ACC112 (cell line): ENCODE results near the gene SH3BP4.

Source experiments
- H2AFZ ChIP-seq: fragments of 200-600 bp; sonication (generic); one replicate; pipeline ENCODE4 v1.6.0; 2017; ENCODE audit warnings: antibody characterized with exemption, low read length; ENCODE audit not compliant: unreplicated experiment
- H3K27ac ChIP-seq: fragments of 200-600 bp; sonication (generic); 2 replicates; pipeline ENCODE4 v1.5.1; 2014; ENCODE audit warnings: low read depth, mild to moderate bottlenecking, antibody characterized with exemption, low read length, moderate library complexity
- H3K27me3 ChIP-seq: fragments of 200-600 bp; sonication (generic); 2 replicates; pipeline ENCODE4 v1.6.1; 2014; ENCODE audit warnings: mild to moderate bottlenecking, antibody characterized with exemption, low read length, moderate library complexity, mixed read lengths; ENCODE audit not compliant: insufficient read depth
- H3K36me3 ChIP-seq: fragments of 200-600 bp; sonication (generic); 2 replicates; pipeline ENCODE4 v1.6.1; 2016; ENCODE audit warnings: mild to moderate bottlenecking, antibody characterized with exemption, low read length, moderate library complexity, mixed read lengths; ENCODE audit not compliant: insufficient read depth
- H3K4me1 ChIP-seq: fragments of 200-600 bp; sonication (generic); one replicate; pipeline ENCODE4 v1.6.1; 2016; ENCODE audit warnings: low read length, mixed read lengths; ENCODE audit not compliant: insufficient read depth, unreplicated experiment, control insufficient read depth
- H3K4me3 ChIP-seq: fragments of 200-600 bp; sonication (generic); 2 replicates; pipeline ENCODE4 v1.5.1; 2014; ENCODE audit warnings: mild to moderate bottlenecking, low read depth, low read length
- H3K79me2 ChIP-seq: fragments of 200-600 bp; sonication (generic); one replicate; pipeline ENCODE4 v1.6.0; 2016; ENCODE audit warnings: low read length; ENCODE audit not compliant: control insufficient read depth, unreplicated experiment, insufficient read depth

SH3BP4 gene

DNA sequence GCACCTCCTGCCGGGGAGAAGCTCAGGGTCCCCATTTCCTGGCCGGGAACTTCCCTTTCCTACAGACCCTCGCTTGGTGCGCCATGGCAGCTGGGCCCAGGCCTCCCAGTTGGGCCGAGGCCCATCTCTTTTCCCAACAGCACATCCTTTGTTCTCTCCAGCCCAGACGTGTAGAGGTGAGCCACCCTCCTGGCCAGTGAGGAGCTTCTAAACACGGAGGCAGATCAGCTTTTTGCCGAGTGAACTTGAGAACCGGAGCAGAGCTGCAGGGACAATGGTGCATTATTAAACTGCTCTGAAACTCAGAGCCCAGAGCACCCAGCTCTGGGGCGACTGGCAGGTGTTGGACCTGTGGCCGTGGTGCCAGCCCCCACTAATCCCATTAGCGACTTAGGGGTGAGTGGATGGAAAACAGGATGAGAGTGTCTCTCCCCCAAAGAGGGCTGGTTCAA, 25.4 kb downstream of the SH3BP4 start:
- H3K4me3 ChIP-seq: no peak overlapping the region
- H3K36me3 ChIP-seq: peaks cover 13% of the 10 kb centered on the region; the same call in 1 of the 2 replicates
- H3K27ac ChIP-seq: no peak overlapping the region
- H3K79me2 ChIP-seq: peaks cover 77% of the 10 kb centered on the region
- H3K4me1 ChIP-seq: peaks cover 45% of the 10 kb centered on the region
- no peak overlapping the region for H2AFZ ChIP-seq
- no peaks in the 10 kb centered on the region for H3K27me3 ChIP-seq

DNA sequence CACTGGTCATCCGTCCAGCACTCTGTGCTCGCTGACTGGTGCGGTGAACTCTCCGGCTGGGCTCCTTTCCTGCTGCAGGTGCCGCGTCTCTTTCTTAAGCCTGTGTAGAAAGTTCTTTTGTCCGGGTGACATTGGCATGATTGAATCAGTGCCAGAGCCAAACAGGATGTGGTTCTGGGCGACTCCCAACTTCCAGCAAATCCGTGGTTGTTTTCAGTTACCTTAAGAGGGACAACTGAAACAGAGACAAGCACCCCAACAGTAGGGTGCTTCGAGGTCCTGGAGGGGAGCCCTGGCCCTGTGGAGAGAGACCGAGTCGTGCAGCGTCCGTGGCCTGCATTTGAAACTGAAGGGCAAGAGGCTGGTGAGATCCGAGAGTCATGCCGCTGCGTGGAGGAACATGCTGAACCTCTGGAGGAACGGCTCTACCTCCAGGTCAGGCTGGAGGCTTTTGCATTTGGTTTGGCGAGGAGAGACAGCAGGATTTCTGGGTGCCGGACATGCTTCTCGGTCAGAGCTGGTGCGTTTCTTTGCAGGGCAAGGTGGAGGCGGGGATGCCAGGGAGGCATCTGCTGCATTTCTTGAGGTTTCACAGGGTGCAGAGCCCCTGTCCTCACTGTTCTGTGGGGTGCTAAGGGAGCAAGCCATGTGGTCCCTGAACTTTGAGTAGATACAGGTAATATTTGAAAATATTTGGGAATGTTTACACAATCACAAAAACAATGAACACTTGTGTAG, 26.8 kb downstream of the SH3BP4 start:
- H3K27ac ChIP-seq: peak overlapping the region; percentile 35; the same call in 1 of the 2 replicates
- H3K36me3 ChIP-seq: peaks cover 13% of the 10 kb centered on the region; the same call in 1 of the 2 replicates
- H3K4me1 ChIP-seq: peaks cover 48% of the 10 kb centered on the region
- H3K79me2 ChIP-seq: peaks cover 77% of the 10 kb centered on the region
- H2AFZ ChIP-seq: no peak overlapping the region
- H3K27me3 ChIP-seq: no peaks in the 10 kb centered on the region
- no peak overlapping the region for H3K4me3 ChIP-seq

DNA sequence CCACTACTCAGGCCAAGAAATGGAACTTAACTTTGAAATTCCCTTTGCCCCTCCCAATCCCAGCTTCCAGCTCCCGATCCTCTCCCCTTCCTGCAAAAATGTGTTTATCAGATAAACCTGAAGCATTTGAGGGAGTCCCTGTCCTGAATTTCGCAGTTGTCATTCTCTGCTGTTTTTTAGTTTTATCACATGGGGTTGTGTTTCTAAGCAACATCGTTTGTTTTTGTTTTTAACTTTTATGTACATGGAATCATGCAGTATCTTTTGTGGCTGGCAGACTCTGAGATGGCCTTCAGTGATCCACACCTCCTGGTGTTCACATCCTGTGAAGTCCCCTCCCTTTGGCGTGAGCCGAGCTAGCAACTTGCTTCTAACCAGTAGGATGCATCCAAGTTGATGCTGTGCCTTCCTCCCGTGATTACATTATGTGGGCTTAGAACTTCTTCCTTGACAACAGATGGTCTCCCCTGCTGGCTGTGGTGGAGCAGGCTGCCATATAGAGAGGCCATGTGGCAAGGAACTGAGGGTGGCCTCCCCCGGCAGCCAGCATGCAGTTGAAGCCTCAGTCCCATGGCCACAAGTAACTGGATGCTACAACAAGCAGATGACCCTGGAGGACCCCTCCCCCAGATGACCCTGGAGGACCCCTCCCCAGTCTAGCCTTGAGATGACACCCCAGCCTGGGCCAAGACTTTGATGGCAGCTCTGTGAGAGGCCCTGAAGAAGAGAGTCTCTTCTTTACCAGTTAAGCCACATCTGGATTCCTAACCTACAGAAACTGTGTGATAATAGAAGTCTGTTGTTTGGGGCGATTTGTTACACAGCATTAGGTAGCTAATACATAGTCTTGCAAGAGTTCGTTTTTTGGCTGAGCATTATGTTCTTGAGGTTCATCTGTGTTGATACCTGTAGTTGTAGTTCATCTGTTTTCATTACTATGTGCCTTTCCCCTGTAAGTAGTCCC, 27.7 kb downstream of the SH3BP4 start:
- Histone ChIP-seq H3K4me3 (no peak overlapping the region), H3K27me3 (no peaks in the 10 kb centered on the region), H2AFZ (no peak overlapping the region), H3K27ac (peak overlapping the region; percentile 84), H3K36me3 (peaks cover 13% of the 10 kb centered on the region; the same call in 1 of the 2 replicates), H3K4me1 (peaks cover 53% of the 10 kb centered on the region), H3K79me2 (peaks cover 78% of the 10 kb centered on the region)

DNA sequence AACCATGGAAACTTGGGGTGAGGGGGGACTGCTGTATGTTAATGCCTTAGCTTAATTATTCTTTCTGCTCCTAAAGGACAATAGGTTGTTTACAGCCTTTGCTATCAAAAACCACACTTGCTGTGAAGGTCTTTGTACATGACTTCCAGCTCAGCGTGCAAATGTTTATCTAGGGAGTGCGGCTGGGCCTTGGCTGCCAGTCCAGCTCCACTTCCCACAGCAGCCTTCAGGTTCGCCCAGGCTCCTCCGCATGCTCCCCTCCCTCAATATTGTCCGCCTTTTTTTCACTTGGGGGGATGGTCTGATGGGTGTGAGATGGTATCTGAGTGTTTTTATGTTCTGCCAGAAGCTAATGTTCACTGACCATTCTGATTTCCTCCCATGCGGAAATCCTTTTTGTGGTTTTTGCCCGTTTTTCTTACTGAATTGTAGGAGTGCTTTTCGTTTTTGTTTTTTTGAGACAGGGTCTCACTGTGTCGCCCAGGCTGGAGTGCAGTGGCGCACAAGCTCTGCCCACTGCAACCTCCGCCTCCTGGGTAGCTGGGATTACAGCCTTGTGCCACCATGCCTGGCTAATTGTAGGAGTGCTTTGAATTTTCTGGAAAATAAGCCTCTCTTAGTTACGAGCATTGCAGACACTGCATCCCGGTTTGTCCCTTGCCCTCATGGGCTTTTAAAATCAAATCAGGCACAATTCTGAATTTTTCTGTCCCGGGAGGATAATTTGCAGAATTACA, 28.8 kb downstream of the SH3BP4 start:
- Histone ChIP-seq H3K4me1 (peaks cover 49% of the 10 kb centered on the region), H3K27me3 (no peaks in the 10 kb centered on the region), H2AFZ (no peak overlapping the region), H3K79me2 (peaks cover 78% of the 10 kb centered on the region), H3K4me3 (no peak overlapping the region; the same call in 1 of the 2 replicates), H3K27ac (peak overlapping the region; percentile 84), H3K36me3 (peaks cover 13% of the 10 kb centered on the region; the same call in 1 of the 2 replicates)

DNA sequence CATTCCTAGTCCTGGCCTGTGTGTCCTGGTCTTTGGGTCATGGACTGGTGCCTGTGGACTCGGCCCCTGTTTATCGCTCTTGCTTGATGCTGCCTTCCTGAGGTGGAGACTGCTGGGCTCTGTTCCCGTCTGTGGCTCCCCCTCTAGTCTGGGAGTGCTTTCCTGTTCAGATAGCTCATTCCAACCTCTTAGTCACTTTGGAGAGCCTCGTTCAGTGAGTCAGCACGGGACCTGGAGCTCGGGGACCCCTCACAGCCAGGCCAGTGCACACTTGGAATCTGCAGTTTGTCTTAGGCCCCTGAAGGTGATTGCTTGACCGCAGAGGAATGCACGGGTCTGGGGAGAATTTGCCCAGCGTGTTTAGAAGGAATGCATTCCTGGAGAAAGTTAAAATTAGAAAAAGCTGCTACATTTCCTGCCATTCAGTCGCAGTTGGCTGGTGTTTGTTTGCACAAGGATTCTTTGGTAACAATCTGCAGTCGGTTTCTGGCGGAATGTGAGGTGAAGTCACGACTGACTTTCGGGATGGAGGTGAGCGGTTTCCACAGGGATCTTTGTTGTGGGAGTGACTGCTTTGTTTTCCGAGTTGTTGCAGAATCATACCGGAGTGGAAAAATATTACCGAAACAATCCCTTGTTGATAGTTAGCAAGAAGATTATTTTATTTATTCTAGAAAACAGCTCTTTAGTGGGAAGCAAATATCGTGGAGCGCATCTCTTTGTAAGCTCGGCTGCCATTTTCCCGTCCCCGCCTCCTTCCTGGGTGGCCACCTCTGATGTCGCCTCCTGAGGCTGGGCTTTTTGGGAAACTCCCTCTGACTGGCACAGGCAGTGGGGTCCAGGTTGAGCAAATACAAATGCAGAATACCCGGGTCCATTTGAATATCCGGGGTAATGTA, 29.6 kb downstream of the SH3BP4 start:
- peak overlapping the region; percentile 30 for H3K4me3 ChIP-seq
- peaks cover 13% of the 10 kb centered on the region; the same call in 1 of the 2 replicates for H3K36me3 ChIP-seq
- peaks cover 49% of the 10 kb centered on the region for H3K4me1 ChIP-seq
- no peak overlapping the region for H2AFZ ChIP-seq
- H3K27ac ChIP-seq: peak overlapping the region; percentile 84
- H3K27me3 ChIP-seq: no peaks in the 10 kb centered on the region
- H3K79me2 ChIP-seq: peaks cover 78% of the 10 kb centered on the region

DNA sequence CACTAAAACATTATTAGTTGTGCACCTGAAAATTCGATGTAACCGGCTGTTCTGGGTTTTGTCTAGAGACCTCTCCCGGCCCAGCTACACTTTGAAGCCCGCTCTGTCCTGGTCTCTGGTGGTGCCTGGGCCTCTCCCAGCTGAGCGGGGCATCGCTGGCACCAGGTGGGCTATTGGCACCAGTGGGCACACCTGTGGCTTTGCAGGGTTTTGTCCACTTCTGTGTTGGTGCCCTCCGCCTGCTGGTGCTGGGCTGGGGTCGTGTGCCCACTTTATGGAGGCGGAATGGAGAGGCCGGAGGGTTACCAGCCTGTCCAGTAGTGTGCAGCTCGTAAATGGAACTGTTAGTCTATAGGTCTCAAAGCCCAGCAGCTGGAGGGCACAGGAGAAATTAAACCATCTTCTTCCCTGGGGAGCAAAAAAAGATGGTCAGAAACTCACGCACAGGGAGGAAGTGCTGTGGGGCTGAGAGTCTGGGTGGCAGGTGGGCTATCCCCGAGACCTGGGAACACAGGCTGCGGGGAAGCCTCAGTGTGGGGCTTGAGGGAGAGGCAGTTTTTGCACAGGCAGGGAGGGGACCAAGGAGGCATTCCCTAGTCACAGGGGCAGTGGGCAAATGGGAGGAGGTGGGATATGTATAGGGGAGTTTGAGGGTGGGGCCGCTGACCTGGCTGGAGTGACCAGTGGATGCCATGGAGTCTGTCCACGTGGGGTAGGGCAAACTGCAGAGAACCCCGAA, 30.4 kb downstream of the SH3BP4 start:
- Histone ChIP-seq H3K4me1 (peaks cover 53% of the 10 kb centered on the region), H3K79me2 (peaks cover 80% of the 10 kb centered on the region), H3K4me3 (peak overlapping the region; percentile 30), H3K36me3 (peaks cover 13% of the 10 kb centered on the region; the same call in 1 of the 2 replicates), H2AFZ (no peak overlapping the region), H3K27ac (peak overlapping the region; percentile 84), H3K27me3 (no peaks in the 10 kb centered on the region)

DNA sequence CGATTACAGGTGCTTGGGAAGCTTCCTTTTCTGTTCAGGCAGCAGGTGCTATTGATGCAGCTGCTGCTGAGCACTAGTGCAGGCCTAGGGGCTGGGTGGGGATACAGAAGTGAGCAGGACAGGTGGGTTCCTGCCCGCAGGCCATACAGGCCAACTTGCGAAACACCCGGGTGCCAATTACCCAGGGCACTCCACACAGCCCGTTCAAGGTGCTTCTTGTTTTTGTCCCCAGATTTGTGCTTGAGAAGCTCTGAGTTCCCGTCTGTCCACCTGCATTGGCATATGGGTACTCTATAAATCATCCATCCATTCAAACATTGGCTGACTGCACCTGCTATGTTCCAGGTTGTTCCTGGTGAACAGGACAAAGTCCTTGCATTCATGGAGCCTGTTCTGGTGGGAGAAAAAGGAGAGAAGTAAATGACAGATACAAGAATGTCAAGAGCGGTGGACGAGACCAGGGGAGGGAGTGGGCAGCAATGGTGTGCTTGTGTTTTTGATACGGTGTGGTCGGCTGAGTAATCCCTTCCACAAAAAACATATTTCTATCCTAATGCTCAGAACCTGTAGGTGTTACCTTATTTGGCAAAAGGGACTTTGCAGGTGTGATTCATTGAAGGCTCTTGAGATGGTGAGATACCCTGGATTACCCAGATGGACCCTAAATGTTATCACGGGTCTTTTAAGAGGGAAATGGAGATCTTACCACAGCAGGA, 31.4 kb downstream of the SH3BP4 start:
- H3K36me3 ChIP-seq: peaks cover 13% of the 10 kb centered on the region; the same call in 1 of the 2 replicates
- H3K27me3 ChIP-seq: no peaks in the 10 kb centered on the region
- no peak overlapping the region for H2AFZ ChIP-seq
- H3K4me3 ChIP-seq: no peak overlapping the region
- peaks cover 82% of the 10 kb centered on the region for H3K79me2 ChIP-seq
- peak overlapping the region; percentile 27; the same call in 1 of the 2 replicates for H3K27ac ChIP-seq
- H3K4me1 ChIP-seq: peaks cover 51% of the 10 kb centered on the region

DNA sequence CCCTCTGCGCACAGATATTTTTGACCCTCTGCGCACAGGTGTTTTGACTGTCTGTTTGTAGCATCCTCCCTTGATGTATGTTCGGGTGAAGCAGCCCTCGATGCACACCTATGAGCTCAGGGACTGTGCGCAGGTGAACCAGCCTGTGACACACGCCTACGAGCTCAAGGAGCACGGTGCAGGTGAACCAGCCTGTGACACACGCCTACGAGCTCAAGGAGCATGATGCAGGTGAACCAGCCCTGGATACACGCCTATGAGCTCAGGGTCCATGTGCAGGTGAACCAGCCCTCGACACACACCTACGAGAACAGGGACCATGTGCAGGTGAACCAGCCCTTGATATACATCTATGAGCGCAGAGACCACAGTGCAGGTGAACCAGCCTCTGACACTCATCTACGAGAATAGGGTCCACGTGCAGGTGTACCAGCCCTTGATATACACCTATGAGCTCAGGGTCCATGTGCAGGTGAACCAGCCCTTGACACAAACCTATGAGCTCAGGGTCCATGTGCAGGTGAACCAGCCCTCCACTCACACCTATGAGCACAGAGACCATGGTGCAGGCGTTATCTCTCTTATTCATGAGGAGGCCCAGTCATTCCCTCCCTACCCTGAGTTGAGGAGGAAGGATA, 33.9 kb downstream of the SH3BP4 start:
- Histone ChIP-seq H3K4me3 (no peak overlapping the region), H3K27me3 (no peaks in the 10 kb centered on the region), H2AFZ (no peak overlapping the region), H3K4me1 (peaks cover 52% of the 10 kb centered on the region), H3K36me3 (no peaks in the 10 kb centered on the region), H3K27ac (no peak overlapping the region), H3K79me2 (peaks cover 89% of the 10 kb centered on the region)
